VCaP (cell line): Measurements from ENCODE around the gene SMURF1.
"Not testable (repeated sequence)": the region's sequence is repeated elsewhere in the genome, so short reads cannot be mapped to it uniquely, and the experiment has no call there.

Experiments
- H3K27ac ChIP-seq: fragments of 450-650 bp; 2 replicates; pipeline ENCODE4 v1.5.1; 2017
- TF ChIP-seq, protein P1 (sequence below): fragments of 450-650 bp; conservative IDR thresholded peaks from 2 replicates; pipeline ENCODE4 v1.5.1; 2017; ENCODE audit warnings: mild to moderate bottlenecking, moderate library complexity

The SMURF1 gene

DNA sequence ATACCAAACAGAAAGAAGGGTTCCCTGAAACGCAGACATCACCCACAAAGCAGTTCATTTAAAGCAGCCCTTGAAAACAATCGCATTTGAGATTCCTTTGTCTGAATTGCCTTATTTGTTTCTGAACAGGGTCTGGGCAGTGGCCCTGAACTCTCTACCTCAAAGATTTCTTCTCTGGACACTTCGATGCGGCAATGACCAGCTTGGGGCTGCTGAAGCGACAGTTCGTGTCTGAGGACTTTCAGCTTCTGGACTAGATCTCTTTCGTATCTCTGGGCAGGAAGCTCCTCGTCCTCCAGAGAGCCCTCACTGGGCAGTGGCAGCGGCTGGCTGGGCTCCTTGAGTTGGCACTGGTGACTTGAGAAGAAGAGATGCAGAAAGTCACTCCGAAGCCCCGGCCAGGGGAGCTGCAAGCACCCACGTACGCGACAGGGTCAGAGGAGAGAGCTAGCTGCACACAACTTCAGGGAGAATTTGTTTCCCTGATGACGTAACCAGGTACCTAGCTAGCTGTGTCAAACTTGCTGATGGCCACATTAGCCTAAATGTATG is 96.3 kb downstream of the SMURF1 start:
- TF ChIP-seq, protein P1, sequence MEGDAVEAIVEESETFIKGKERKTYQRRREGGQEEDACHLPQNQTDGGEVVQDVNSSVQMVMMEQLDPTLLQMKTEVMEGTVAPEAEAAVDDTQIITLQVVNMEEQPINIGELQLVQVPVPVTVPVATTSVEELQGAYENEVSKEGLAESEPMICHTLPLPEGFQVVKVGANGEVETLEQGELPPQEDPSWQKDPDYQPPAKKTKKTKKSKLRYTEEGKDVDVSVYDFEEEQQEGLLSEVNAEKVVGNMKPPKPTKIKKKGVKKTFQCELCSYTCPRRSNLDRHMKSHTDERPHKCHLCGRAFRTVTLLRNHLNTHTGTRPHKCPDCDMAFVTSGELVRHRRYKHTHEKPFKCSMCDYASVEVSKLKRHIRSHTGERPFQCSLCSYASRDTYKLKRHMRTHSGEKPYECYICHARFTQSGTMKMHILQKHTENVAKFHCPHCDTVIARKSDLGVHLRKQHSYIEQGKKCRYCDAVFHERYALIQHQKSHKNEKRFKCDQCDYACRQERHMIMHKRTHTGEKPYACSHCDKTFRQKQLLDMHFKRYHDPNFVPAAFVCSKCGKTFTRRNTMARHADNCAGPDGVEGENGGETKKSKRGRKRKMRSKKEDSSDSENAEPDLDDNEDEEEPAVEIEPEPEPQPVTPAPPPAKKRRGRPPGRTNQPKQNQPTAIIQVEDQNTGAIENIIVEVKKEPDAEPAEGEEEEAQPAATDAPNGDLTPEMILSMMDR, result no peak
- no peak overlapping the region for H3K27ac ChIP-seq

DNA sequence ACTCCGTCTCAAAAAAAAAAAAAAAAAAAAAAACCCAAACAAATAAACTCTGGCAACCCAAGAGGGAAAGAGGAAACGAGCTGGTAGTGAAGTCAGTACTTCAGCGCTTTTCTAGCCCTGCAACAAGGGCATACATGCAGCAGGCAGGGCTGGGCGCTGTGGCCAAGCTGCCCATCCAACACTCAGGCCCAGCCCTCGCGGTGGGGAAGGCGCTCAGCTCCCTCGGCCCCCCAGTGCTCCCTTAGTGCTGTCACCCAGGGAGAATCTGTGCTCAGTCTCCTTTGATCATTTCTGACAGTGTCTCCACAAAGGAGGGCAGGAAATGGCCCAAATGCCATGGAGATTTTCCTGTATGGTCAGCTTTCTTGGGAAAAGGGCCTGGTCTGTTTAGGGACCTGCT is 97.2 kb downstream of the SMURF1 start:
- no peak overlapping the region for H3K27ac ChIP-seq
- TF ChIP-seq, protein P1, result no peak

DNA sequence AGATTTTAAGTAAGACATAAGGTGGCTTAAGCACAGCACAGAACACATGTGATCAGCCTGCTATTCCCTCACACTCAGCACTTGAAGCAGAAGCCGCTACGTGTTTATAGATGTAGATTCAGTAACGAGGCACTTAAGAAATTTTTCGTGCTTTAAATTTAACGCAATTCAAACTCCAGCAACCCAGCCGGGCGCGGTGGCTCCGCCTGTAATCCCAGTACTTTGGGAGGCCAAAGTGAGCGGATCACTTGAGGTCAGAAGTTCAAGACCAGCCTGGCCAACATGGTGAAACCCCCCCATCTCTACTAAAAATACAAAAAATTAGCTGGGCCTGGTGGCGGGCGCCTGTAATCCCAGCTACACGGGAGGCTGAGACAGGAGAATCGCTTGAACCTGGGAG is 97.6 kb downstream of the SMURF1 start:
- H3K27ac ChIP-seq, result not testable (repeated sequence)

DNA sequence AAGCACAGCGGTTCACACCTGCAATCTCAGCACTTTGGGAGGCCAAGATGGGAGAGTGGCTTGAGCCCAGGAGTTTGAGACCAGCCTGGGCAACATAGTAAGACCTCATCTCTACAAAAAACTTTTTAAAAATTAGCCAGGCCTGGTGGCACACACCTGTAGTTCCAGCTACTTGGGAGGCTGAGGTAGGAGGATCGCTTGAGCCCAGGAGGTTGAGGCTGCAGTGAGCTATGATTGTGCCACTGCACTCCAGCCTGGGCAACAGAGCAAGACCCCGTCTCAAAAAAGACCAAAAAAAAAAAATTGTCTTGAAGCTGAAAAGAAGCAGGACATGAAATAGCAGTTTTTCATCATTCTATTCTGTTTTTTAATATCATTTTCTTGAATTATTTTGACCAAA is 99.0 kb downstream of the SMURF1 start:
- H3K27ac ChIP-seq, result not testable (repeated sequence)

DNA sequence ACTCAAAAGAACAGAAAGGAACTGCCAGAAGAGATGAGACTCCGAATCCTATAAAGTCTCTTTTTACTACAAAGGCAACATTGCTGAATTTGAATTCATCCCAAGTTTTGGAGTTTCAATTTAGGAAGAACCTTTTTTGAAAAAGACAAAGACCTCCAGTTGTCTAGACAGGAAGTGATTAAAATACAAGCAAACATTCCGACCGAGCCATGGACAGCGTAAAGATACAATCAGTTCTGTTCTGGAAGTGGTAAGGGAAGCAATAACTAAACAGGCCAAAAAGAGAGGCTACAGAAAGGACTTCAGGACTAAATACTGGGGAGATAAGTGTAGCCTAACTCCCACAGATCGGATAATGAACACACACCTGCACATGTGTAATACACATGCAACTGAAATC is 101.0 kb downstream of the SMURF1 start:
- H3K27ac ChIP-seq, result no peak overlapping the region

DNA sequence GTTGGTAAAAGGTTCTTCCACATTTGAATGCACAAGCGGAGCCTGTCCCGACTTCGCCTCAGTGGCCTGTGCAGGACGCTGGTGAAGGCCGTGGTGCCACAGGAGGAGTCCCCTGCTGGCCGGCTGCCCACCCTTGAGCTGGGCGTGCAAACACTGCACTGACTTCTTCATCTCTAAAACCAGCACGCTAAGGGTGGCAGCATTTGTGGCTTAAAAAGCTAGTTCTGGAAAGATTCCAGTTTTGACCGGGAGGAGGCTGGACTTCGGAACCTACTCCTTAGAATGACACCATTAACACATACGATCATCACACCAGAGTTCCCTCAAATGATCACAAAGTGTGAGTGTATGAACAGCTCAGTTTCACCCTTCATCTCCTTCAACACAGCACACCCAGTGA is 102.4 kb downstream of the SMURF1 start:
- H3K27ac ChIP-seq, result no peak overlapping the region
- TF ChIP-seq, protein P1, result no peak

More for the DNA sequence above, 101.0 kb downstream of the SMURF1 start:
- TF ChIP-seq, protein P1, result no peak

DNA sequence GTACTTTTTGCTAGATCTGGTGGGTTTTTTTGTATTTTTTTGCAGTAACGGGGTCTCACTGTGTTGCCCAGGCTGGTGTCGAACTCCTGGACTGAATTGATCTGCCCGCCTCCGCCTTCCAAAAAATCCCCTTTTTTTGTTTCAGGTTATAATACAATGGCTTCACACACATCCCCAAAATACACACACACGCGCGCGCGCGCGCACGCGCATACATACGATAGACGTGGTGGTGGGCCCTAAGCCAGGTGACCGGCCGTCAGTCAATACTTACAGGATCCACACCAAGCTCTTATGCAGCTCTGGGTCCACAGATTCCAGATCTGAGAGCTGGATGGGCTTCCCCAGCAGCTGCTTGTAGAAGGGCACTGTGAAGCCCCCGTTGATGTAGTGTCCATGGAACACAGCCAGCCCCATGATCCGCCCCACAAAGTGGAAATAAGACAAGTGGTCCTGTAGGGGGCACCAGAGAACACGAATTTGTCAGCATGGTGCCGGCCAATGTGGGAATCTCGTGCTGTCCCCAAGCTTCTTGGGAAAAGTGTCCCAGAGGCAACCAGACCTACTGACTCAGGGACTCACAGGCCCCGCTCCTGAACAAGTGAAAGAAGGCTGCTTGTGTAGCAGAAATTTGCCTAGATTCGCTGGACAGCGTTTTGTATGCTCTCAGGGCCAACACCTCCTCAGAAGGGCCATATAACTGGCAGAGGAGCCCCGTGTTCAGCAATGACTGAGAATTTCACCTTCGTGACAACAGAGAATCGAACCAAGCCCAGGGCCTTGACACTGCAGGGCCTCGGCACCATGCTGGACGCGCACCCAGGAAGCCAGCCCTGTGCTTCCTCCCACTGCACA is 103.6 kb downstream of the SMURF1 start:
- no peak overlapping the region for H3K27ac ChIP-seq
- TF ChIP-seq, protein P1, result peak; percentile 85

DNA sequence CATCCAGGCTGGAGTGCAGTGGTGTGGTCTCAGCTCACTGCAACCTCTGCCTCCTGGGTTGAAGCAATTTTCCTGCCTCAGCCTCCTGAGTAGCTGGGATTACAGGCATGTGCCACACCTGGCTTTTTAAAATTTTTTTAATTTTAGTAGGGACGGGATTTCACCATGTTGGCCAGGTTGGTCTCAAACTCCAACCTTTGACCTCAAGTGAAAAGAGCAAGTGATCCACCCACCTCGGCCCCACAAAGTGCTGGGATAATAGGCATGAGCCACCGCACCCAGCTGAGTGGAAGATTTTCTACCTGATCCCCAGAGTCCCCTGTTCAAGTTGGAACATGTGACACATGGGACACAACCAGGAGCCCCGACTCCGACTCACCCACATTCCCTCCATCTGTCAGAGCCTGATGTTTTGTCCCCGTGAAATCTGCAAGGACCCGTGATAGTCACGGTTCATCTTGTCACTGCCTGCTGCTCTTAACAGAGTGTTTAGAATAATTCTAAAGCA is 104.5 kb downstream of the SMURF1 start:
- H3K27ac ChIP-seq, result no peak overlapping the region
- TF ChIP-seq, protein P1, result no peak
